Panc1 (cell line): ENCODE results near the gene OSBPL10.

Source experiments
- POLR2AphosphoS5 ChIP-seq: IDR thresholded peaks from 2 replicates; pipeline ENCODE4 v1.6.1; 2012; ENCODE audit warnings: mild to moderate bottlenecking, low read depth, low read length, moderate library complexity
- TF ChIP-seq, protein P1 (sequence below), 2 experiments: IDR thresholded peaks; 2 replicates each; pipeline ENCODE4 v1.6.1; 2011 to 2012; ENCODE audit warnings: low read depth in 2 of 2, control low read depth in 1 of 2, low read length in 1 of 2, mild to moderate bottlenecking in 1 of 2, moderate library complexity in 1 of 2; ENCODE audit not compliant: insufficient read depth in 1 of 2
- TF ChIP-seq, protein P2 (sequence below): fragments of 450-650 bp; IDR thresholded peaks from 2 replicates; pipeline ENCODE4 v1.5.1; 2017; ENCODE audit warnings: mild to moderate bottlenecking

DNA sequence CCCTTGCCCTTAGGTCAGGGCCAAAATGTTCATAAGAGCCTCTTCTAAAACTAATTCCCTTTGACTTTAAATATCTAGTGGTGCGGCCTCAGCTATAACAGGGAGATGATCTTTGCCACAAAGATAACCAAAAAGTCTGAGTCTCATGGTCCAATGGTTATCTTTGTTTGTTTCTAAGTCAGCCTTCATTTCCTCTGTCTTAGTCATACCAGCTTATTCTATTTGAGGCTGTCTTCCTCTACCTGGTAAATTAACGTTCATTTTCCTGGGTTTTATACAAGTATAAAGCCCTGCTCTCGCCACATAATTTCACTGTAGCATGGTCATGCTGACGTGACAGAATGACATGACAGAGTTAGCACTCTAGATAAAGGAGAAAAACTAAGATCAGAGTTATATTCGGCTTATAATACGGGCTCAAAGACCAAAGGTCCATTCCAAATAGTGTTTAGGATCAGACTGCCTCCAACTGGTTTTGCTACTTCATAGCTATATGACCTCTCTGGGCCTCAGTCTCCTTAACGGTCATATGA is 18.9 kb upstream of the OSBPL10 start:
- TF ChIP-seq, protein P1, sequence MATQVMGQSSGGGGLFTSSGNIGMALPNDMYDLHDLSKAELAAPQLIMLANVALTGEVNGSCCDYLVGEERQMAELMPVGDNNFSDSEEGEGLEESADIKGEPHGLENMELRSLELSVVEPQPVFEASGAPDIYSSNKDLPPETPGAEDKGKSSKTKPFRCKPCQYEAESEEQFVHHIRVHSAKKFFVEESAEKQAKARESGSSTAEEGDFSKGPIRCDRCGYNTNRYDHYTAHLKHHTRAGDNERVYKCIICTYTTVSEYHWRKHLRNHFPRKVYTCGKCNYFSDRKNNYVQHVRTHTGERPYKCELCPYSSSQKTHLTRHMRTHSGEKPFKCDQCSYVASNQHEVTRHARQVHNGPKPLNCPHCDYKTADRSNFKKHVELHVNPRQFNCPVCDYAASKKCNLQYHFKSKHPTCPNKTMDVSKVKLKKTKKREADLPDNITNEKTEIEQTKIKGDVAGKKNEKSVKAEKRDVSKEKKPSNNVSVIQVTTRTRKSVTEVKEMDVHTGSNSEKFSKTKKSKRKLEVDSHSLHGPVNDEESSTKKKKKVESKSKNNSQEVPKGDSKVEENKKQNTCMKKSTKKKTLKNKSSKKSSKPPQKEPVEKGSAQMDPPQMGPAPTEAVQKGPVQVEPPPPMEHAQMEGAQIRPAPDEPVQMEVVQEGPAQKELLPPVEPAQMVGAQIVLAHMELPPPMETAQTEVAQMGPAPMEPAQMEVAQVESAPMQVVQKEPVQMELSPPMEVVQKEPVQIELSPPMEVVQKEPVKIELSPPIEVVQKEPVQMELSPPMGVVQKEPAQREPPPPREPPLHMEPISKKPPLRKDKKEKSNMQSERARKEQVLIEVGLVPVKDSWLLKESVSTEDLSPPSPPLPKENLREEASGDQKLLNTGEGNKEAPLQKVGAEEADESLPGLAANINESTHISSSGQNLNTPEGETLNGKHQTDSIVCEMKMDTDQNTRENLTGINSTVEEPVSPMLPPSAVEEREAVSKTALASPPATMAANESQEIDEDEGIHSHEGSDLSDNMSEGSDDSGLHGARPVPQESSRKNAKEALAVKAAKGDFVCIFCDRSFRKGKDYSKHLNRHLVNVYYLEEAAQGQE (IDR thresholded peaks at IDR 0.05; ENCODE audit: insufficient read depth in 1 of 2, low read depth in 2 of 2, low read length in 1 of 2) = no peak
- TF ChIP-seq, protein P2, sequence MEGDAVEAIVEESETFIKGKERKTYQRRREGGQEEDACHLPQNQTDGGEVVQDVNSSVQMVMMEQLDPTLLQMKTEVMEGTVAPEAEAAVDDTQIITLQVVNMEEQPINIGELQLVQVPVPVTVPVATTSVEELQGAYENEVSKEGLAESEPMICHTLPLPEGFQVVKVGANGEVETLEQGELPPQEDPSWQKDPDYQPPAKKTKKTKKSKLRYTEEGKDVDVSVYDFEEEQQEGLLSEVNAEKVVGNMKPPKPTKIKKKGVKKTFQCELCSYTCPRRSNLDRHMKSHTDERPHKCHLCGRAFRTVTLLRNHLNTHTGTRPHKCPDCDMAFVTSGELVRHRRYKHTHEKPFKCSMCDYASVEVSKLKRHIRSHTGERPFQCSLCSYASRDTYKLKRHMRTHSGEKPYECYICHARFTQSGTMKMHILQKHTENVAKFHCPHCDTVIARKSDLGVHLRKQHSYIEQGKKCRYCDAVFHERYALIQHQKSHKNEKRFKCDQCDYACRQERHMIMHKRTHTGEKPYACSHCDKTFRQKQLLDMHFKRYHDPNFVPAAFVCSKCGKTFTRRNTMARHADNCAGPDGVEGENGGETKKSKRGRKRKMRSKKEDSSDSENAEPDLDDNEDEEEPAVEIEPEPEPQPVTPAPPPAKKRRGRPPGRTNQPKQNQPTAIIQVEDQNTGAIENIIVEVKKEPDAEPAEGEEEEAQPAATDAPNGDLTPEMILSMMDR = no peak
- TF ChIP-seq POLR2AphosphoS5 = no peak
